Left renal cortex interstitium (tissue), 4 donors: Measurements from ENCODE around the gene JMJD1C. TPM values are rescaled to one million over a fixed set of nuclear protein-coding genes. Genes with fewer than 3 reads are reported as not detected.
"Not testable (repeated sequence)": the region's sequence is repeated elsewhere in the genome, so short reads cannot be mapped to it uniquely, and the experiment has no call there.

Experiments used
- DNase-seq, 4 donors: peaks; one replicate each; pipeline ENCODE4 v3.0.0-alpha.2; 2013; ENCODE audit warnings: low read depth in 4 of 4, low spot score in 2 of 4, missing footprints in 1 of 4
- polyA plus RNA-seq, 4 donors: library from polyadenylated mRNA; unstranded; fragments of 120-200 nt; gene quantifications; one replicate each; pipeline ENCODE4 v1.2.1, GENCODE V29; 2013; ENCODE audit not compliant: insufficient read length in 4 of 4

JMJD1C gene
- 100 to 1,000 TPM in 2 of 4 donors, 10 to 100 TPM in 2; 89.4 to 118 (median 98.6) TPM for polyA plus RNA-seq

- peak; percentile 70 to 75 (median 73) for DNase-seq
These were observed at the start of gene JMJD1C for GRCh38 chr10:63465293-63466143. TSS of gene JMJD1C (minus strand) at chr10:63465977. CDS start at chr10:63465662, 315 bp downstream.

GRCh38 chr10:63515002-63515763, 49.4 kb upstream of the JMJD1C start:
- no peak for DNase-seq

DNA sequence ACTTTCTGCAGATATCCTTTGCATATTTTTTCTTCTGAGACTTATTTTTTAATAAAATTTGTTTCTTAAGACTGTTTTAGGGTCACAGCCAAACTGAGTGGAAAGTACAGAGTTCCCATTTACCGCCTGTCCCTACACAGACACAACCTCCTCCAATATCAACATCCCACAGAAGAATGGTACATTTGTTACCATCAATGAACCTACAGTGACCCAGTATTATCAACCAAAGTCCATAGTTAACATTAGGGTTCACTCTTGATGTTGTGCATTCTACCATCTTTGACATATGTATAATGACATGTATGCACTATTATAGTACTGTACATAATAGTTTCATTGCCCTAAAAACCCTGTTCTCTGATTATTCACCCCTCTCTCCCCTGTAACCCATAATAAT, 40.8 kb upstream of the JMJD1C start:
- DNase-seq: no peak

- no peak for DNase-seq
These were observed 39.8 kb upstream of the JMJD1C start for GRCh38 chr10:63505562-63505961.

DNA sequence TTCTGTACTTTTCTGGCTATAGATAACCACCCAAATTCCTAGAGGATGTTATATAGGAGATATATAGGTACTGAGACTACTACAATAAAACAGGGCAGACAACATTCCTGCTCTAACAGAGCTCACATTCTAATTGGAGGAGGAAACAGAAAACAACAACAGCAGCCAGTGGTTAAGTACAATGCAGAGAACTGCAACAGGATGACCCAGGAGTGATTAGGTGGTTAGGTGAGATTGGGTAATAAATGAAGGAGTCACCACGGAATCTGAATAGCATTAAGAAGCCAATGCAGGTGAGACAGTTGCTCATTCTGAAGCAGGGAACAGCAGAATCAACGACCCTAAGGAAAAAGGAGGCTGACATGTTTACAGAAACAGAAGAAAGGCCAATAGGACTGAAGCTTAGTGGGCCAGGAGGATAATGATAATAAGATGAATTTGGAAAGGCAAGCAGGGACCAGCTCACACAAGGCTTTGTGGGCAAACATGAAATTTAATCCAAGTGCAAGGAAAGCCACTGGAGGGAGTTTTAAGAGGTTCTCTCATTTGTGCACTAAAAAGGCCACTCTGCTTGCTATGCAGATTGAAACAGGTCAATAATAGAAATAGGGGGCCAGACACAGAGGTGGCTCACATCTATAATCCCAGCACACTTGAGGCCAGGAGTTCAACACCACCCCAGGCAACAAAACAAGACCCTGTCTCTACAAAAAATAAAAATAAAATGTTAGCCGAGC, 38.5 kb upstream of the JMJD1C start:
- DNase-seq: no peak

GRCh38 chr10:63503395-63503794, 37.6 kb upstream of the JMJD1C start:
- no peak for DNase-seq

DNA sequence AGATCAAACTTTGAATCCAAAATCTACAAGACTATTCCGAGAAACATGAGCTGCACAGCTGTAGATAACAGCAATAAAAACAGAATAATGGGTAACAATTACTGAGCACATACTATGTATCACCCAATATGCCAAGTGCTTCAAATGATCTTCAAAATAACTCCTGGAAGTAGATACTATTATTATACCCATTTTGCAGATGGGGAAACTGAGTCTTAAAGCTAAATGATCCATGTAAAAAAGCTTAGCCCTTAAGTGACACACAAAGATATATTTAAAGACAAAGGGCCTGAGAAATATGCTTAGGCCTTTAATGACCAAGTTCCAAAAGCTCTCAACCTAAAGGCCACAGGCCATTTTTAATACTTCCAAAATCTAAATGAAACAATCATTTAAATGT, 37.1 kb upstream of the JMJD1C start:
- DNase-seq: no peak

DNA sequence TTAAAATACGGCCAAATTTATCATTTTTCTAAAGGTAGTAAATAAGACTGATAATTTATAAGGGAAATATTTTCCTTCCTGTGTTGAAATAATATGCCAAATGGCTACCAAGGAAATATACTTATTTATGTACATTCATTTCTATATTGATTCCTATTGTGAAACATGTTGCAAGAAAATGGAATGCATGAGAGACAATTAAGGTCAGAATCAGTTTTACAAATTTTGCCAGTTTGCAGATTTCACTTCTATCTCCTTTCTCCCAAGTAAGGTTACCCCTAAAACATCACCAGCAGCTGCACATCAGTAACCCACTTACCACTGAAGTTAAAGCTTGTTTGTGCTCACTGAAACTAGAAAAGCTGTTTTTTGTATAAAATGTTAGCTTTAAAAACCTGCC, 36.2 kb upstream of the JMJD1C start:
- DNase-seq: no peak

- DNase-seq: not testable (repeated sequence)
These were observed 34.8 kb upstream of the JMJD1C start for GRCh38 chr10:63500551-63500950.

- DNase-seq: no peak
These were observed 32.9 kb upstream of the JMJD1C start for GRCh38 chr10:63498665-63499064.

DNA sequence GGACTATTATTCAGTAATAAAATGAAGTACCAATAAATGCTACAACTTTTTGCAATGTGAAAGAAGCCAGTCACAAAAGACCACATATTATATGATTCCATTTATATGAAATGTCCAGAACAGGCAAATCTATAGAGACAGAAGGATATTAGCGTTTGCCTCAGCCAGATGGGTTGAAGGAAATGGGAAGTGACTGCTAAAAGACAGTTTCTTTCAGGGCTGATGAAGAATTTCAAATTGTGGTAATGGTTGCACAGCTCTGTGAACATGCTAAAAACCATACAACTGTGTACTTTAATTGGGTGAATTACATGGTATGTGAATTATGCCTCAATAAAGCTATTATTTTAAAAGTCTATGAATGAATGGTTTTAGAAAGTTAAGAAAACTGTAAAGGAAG, 31.5 kb upstream of the JMJD1C start:
- no peak for DNase-seq

- no peak for DNase-seq
These were observed 30.8 kb upstream of the JMJD1C start for GRCh38 chr10:63496561-63496960.

DNA sequence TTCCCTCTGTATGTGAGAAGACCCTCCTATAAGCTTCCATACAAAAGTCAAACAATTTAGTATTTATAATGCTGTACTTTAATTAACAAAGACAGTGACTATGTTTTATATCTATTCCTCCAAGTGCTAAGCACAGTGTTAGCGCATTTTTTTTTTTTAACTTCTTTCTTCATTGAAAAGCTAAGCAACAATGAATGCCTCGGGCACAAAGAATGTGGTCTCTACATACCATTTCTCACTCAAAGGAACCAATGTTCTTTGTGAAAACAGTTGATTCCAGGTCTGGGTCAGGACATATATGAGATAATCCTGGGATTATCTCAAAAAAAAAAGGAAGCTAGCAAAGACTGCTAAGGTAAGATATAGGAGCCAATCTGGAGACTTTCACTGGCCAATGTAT, 29.2 kb upstream of the JMJD1C start:
- no peak for DNase-seq

DNA sequence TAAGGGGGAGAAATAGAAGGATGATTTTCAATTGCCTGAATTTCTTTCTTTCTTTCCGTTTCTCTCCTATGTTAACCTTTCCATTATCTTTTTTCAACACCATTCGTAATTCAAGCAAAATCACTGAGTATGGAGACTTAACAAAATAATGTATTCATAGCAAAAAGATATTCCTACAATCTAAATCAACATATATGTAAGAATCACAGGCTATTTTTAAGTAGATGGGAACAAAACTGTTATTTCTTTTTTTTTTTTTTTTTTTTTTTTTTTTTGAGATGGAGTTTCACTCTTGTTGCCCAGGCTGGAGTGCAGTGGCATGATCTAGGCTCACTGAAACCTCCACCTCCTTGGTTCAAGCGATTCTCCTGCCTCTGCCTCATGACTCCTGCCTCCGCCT, 27.2 kb upstream of the JMJD1C start:
- no peak for DNase-seq

DNA sequence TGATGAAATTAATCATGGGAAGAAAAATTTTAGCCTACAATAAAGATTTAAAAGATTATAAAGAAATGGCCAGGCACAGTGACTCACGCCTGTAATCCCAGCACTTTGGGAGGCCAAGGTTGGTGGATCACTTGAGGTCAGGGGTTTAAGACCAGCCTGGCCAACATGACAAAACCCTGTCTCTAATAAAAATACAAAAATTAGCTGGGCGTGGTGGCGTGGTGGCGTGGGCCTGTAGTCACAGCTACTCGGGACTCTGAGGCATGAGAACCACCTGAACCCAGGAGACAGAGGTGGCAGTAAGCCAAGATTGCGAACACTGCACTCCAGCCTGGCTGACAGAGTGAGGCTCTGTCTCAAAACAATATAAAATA, 26.5 kb upstream of the JMJD1C start:
- not testable (repeated sequence) for DNase-seq

DNA sequence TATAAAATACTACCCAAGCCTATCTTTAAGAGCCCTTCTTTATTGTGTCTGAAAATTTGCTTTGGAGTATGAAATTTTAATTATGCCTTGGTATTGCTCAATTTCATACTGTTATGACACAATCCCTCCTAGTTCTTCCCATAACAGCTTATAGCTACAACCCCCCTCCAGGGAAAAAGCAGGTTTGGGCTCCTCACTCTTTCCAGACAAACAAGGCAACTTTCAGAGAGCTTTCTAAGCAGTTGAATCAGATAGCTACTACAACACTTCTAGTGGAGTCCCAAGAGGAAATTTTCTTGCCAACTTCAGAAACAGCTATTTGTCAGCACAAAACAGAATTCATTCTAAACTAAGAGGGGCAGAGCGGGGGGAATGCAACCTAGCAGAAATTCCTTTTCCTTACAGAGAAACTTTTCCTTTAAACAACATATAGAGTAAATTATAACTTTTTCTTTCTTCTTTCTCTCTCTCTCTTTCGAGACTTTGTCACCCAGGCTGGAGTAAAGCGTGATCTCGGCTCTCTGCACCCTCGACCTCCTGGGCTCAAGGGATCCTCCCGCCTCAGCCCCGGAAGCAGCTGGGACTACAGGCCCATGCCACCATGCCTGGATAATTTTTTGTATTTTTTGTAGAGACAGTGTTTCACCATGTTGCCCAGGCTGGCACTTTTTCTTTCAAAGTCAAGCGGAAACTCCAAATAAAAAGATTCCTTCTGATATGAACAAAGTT, 26.0 kb upstream of the JMJD1C start:
- DNase-seq: no peak

GRCh38 chr10:63489838-63490237, 24.1 kb upstream of the JMJD1C start:
- no peak for DNase-seq

DNA sequence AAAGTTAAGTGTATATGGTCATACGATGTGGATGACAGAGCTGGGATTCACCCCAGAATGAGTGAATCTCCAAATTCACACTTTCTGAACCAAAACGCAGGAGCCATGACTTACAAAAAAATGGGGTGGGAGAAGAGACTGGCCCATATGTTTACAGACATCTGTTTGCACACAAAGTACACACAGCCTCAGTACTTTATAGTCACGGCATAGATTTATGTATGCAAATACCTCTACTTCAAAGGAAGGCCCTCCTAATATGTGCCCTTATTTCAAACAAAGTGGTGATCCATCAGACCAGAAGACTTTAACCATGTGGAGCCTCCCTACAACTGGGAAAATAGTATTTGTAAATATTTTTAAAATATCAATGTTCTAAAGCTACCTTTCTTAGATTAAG, 22.2 kb upstream of the JMJD1C start:
- no peak for DNase-seq

- DNase-seq: no peak
These were observed 18.2 kb upstream of the JMJD1C start for GRCh38 chr10:63483983-63484382.

- DNase-seq: no peak
These were observed 16.1 kb upstream of the JMJD1C start for GRCh38 chr10:63481815-63482421.
